Activated effector memory CD4-positive, alpha-beta T cell treated with anti-CD3 and anti-CD28 coated beads, Interleukin-2, amount 50 U/mL, for 16 hours (primary cell): ENCODE measurements around the gene C3AR1.
"Not testable (repeated sequence)": the region's sequence is repeated elsewhere in the genome, so short reads cannot be mapped to it uniquely, and the experiment has no call there.

ENCODE experiments used
- DNase-seq: peaks from one replicate; pipeline ENCODE4 v3.0.0-alpha.2; 2020

Gene C3AR1

GRCh38 chr12:8065991-8066594, at the start of gene C3AR1:
Gene C3AR1, minus strand, starts transcription at chr12:8066359. Its CDS starts 6,174 bp downstream, at chr12:8060185.
- peak; percentile 73 for DNase-seq

- not testable (repeated sequence) for DNase-seq
Measured at GRCh38 chr12:8113117-8113516, 47.0 kb upstream of the C3AR1 start.

GRCh38 chr12:8108808-8109398, 42.7 kb upstream of the C3AR1 start:
- peak; percentile 91 for DNase-seq

DNA sequence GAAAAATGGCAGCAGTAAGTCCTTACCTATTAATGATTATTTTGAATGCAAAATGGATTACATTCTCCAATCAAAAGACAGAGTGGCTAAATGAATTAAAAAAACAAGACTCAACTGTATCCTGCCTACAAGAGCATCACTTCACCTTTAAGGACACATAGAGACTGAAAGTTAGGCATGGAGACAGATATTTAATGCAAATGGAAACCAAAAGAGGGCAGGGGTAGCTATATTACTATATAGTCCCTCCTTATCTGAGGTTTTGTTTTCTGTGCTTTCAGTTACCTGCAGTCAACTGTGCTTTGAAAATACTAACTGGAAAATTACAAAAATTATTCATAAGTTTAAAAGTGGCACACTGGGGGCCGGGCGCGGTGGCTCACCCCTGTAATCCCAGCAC, 33.1 kb upstream of the C3AR1 start:
- no peak for DNase-seq

GRCh38 chr12:8096281-8096915, 30.2 kb upstream of the C3AR1 start:
- no peak for DNase-seq

- no peak for DNase-seq
Measured at GRCh38 chr12:8093291-8093690, 27.1 kb upstream of the C3AR1 start.

DNA sequence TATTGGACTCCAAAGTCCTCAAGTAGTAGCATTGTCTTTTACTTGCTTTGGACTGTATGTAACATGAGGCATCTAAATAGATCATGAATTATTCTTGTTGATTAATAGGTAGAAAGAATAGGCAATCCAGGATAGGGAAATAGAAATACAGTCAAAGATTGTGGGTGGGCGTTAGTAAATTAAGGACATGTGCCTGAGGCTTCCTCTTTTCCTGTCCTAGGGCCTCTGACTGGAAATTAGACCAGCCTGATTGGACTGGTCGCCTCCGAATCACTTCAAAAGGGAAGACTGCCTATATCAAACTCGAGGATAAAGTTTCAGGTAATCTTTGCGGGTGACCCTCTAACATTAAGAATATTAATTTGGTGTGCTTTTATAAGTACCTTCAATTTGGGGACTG, 23.6 kb upstream of the C3AR1 start:
- no peak for DNase-seq

- DNase-seq, result not testable (repeated sequence)
Measured at GRCh38 chr12:8089277-8089676, 23.1 kb upstream of the C3AR1 start.

DNA sequence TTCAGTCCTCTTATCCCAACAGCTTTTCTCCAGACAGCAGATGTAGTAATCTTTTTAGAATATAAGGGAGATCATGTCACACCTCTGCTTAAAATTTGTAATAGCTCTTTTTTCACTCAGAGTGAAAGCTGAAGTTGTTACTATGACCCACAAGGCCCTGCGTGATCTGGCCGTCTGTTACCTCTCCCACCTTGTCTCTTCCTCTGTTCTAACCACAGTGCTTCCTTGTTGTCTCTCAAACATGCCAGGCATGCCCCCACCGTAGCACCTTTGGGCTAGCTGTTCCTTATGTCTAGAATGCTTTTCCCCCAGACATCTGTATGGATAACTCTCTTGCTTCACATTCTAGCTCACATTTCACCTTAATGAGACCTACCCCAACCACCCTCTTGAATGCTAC, 22.4 kb upstream of the C3AR1 start:
- peak; percentile 75 for DNase-seq

DNA sequence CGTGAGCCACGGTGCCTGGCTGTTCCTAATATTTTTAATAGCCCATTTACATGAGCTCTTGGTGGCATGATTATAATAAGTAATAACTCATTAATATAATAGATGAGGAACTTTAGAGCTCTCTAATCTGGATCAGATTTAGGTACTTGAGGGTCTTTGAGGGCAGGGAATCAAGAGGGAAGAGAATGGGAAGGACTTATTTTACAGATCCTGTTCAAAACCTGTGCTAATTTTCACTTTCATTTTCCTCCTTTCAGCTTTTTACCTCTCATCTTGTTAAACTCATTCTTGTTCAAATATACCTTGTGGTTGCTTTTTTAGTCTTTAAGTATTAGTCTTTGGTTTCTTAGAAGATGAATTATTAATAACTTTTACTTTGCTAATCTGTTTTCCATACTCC, 21.5 kb upstream of the C3AR1 start:
- no peak for DNase-seq

GRCh38 chr12:8084351-8084750, 18.2 kb upstream of the C3AR1 start:
- DNase-seq, result not testable (repeated sequence)

GRCh38 chr12:8082808-8083100, 16.6 kb upstream of the C3AR1 start:
- DNase-seq, result no peak

DNA sequence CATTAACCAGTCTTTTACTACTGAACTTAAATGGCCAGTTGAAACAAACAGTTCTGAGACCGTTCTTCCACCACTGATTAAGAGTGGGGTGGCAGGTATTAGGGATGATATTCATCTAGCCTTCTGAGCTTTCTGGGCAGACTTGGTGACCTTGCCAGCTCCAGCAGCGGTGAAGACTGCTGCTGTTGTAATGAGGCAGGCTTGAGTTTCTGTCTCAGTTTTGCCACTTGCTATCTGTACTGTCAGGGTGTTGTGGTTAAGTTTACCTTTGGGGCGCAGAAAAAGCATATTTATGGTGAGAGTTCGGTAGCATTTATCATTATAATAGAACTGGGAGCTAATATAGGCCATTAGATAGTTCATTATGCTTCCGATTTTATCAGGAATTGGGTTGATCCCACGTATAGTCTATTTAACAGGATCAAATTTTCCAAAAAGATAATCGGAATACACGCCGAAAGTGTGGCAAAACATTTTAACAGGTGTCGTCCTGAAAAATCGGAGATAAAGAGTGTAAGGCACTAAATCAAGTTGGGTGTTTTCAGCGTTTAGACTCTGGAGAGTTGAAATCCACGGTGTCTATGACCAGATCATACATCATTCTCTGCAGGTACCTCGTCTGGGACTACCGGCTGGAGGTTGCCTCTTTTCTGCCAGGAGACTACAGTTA, 15.2 kb upstream of the C3AR1 start:
- DNase-seq, result no peak

GRCh38 chr12:8080120-8080519, 14.0 kb upstream of the C3AR1 start:
- DNase-seq, result no peak

DNA sequence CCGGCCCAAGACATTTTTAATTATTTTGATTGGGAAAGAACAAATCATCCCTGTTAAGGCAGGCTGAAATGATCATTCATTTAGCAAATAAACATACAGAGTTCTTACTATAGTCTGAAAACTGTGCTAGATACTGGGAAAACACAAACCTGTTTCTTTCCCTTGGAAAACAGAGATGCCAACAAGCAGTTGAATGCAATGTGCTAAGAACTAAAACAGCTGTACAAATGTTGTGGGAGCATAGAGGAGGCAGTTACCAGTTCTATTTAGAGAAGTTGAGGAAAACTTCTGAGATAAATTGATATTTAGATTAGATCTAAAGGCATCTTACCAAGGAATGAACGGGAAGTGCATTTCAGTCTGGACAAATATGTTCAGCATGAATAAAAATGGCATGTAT, 12.8 kb upstream of the C3AR1 start:
- DNase-seq, result no peak

GRCh38 chr12:8078398-8078797, 12.2 kb upstream of the C3AR1 start:
- peak; percentile 84 for DNase-seq

GRCh38 chr12:8077207-8077606, 11.0 kb upstream of the C3AR1 start:
- no peak for DNase-seq

DNA sequence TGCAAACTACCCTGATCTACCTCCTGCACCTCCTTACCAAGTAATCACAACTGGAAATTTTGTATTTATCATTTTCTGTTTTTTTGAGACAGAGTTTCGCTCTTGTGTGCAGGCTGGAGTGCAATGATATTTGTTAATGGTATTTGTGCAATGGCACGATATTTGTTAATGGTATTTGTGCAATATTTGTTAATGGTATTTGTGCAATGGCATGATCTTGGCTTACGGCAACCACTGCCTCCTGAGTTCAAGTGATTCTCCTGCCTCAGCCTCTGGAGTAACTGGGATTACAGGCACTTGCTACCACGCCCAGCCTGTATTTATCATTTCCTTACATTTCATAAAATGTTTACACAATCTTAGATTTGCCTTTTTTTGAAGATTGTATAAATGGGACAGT, 10.2 kb upstream of the C3AR1 start:
- no peak for DNase-seq

DNA sequence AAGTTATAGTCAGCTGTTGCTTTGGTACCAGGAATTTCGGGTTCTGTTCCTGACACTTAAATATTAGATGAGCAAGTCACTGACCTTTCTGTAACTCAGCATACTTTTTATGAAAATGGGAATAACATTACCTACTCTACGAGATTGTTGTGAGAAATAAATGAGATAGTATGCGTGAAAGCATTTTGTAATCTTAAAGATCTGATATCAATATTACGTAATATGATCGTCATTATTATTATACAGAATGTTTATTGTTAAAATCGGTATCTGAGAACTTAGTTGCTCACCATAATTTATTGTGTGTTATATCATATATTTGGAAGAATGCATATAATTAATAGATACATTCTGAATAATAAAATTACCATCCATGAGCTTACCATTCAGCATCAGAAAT, 9.8 kb upstream of the C3AR1 start:
- DNase-seq, result no peak

DNA sequence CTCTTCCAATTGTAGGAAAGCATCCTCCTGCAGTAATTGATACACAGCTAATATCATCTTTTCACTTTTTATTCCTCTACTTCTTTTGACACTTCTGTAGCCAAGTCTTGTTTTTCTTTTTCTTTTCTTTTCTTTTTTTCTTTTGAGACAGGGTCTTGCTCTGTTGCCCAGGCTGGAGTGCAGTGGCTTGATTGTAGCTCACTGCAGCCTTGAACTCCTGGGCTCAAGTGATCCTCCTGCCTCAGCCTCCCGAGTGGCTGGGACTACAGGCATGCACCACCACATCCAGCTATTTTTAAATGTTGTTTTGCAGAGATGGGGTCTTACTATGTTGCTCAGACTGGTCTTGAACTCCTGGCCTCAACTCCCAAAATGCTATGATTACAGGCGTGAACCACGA, 5.7 kb upstream of the C3AR1 start:
- not testable (repeated sequence) for DNase-seq

GRCh38 chr12:8069582-8069981, 3.4 kb upstream of the C3AR1 start:
- DNase-seq, result no peak

GRCh38 chr12:8064131-8064530, 2.0 kb downstream of the C3AR1 start:
- DNase-seq, result no peak

- DNase-seq, result no peak
Measured at GRCh38 chr12:8058506-8058905, 7.7 kb downstream of the C3AR1 start.

- DNase-seq, result no peak
Measured at GRCh38 chr12:8057839-8058238, 8.3 kb downstream of the C3AR1 start.
